Stimulated activated CD8-positive, alpha-beta memory T cell treated with anti-CD3 and anti-CD28 coated beads, Interleukin-4, amount 100 ng/mL, for 4 hours (primary cell): ENCODE measurements around the gene PSAP.

Source experiments
- DNase-seq, 2 donors: peaks; one replicate each; pipeline ENCODE4 v3.0.0-alpha.2; 2020; ENCODE audit warnings: low read depth in 2 of 2, low spot score in 1 of 2

Gene PSAP

DNA sequence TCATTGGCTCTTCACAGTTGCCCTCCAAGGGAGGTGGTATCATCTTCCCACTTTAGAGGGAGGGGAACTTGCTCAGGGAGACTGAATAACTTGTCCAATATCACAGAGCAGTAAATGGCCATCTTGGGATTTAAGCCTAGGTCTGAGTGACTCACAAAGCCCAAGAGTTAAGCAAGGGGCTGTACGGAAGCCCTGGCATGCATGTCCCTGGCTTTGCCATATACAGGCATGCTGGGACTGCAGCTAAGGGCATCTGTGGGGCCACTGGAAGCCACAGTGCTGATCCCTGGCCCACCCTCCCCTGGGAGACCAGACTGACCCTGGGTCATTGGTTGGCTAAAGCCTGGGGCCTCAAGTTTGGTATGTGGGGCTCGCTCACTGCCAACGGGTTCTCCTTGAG, 80.8 kb downstream of the PSAP start:
- no peak for DNase-seq

DNA sequence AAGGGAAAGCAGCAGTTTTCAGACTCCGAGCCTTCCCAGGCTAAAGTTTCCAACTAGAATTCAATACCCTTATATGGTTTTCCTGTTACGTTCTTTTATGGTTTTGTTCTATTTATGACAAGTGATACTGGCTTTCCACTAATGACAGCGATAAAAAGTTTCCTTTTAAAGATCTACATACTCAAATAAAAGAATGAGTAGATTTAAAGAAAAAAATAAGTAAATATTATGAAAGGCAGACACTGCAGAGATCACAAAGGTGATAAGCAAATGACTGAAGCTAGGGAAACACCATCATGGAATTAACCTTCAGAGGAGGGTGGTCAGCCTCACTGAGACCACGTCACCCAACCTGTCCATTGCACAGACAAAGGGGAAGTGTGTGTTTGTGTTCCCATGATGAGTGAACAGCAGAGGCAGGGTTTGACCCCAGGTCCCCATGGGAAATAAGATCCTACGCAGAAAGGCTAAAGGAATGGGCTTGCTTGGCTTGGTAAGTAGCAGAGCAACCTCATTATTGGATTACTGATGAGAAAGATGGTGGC, 81.7 kb downstream of the PSAP start:
- DNase-seq = no peak

DNA sequence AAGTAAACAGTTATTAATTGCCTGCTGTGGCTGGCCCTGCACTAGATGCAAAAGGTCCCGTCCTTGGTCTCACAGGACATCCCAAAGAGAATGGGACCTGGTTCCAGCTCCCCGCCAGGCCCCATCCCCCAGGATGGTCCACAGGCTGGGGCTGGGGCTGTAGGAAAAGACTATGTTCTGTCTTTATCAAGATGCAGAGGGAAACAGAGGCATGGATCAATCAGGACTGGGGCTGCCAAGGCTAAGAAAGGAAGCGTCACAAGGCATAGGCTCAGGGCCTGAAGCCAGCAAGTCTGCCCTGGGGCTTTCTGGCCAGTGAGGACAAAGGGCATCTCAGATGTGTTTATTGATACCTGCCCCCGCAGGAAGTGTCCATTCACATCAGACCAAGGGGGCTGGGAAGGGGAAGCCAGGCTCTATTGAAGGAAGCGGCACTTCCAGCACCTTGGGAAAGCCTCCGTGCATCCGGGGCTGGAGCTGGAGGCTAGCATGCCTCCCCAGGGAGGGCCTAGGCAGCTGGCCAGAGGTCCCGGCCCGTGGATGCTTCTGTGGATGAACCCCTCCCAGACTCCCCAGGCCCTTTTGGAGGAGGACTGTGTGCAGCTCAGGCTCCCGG, 83.5 kb downstream of the PSAP start:
- no peak for DNase-seq

DNA sequence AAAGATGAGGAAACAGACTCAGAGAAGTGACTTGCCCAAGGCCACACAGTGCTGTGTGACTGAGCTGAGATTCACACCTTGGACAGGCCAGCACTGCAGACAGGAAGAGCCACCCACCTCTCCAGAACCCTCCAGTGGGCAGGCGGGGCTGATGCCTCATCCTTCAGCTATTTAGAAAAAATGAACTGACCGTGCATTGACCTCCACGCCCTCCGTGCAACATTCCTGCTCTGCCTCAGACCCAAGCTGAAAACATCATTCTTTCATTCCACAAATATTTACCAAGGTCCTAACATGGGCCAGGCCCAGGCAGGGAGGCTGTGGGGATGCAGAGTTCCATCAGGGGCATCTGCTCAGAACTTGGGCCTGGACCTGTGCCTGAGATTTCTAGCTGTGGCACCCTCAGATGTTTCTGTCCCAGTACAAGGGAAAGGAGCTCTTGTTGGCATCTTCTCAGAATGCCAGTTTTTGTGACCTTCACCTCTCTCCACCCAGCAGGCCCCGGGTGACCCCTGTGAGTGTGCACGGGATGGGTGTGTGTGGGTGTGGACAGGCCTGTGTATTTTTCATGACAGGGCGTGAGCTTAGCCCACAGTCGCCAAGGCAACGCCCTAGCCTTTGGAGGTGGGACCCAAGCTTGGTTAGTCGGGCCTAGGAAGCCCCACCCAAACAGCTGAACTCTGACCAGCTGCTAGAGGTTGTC, 84.2 kb downstream of the PSAP start:
- DNase-seq = no peak
